HEK293T (cell line): ENCODE results near the gene PCDH1.

Experiments used
- ARNT ChIP-seq: fragments of 450-650 bp; IDR thresholded peaks from 2 replicates; pipeline ENCODE4 v1.6.1; 2017; ENCODE audit warnings: mild to moderate bottlenecking
- FOXA1 ChIP-seq: fragments of 450-650 bp; IDR thresholded peaks from 2 replicates; pipeline ENCODE4 v1.6.1; 2016; ENCODE audit warnings: mild to moderate bottlenecking
- ZNF384 ChIP-seq: fragments of 450-650 bp; IDR thresholded peaks from 2 replicates; pipeline ENCODE4 v1.6.1; 2016

- no peak for TF ChIP-seq ARNT
- no peak for TF ChIP-seq ZNF384
- TF ChIP-seq FOXA1, result no peak
These were observed 72.2 kb downstream of the PCDH1 start for GRCh38 chr5:141805874-141806595.
